OCI-LY3 (cell line): ENCODE measurements around the gene FBXO34.

Experiments used
- CTCF ChIP-seq: fragments of 200-600, 300-600 bp; sonication (generic); IDR thresholded peaks from 2 replicates; pipeline ENCODE4 v1.5.1; 2014; ENCODE audit warnings: antibody characterized with exemption, low read length, low read depth
- EZH2phosphoT487 ChIP-seq: fragments of 200-600 bp; shearing (Covaris generic); IDR thresholded peaks from 2 replicates; pipeline ENCODE4 v1.6.1; 2018; ENCODE audit warnings: antibody characterized with exemption, mixed run types, low read depth

GRCh38 chr14:55323910-55324309, 52.7 kb downstream of the FBXO34 start:
- TF ChIP-seq CTCF (no peak), EZH2phosphoT487 (no peak)
